Right lung (tissue), 5 donors: Measurements from ENCODE around the gene NAALAD2. TPM values are rescaled to one million over a fixed set of nuclear protein-coding genes. Genes with fewer than 3 reads are reported as not detected.
"Not testable (repeated sequence)": the region's sequence is repeated elsewhere in the genome, so short reads cannot be mapped to it uniquely, and the experiment has no call there.

Experiments used
- DNase-seq, 2 donors: peaks; one replicate each; pipeline ENCODE4 v3.0.0-alpha.2; 2013
- polyA plus RNA-seq, 5 donors: library from polyadenylated mRNA; unstranded; fragments of 120-200 nt; gene quantifications; one replicate each; pipeline versions ENCODE4 v1.2.1 to v1.2.3, GENCODE V29; 2013; ENCODE audit warnings: inconsistent platforms in 1 of 5, low replicate concordance in 1 of 5; ENCODE audit not compliant: insufficient read length in 5 of 5, insufficient read depth in 1 of 5

The NAALAD2 gene
- polyA plus RNA-seq, 5 donors = 23.2 to 80.4 (median 48.0) TPM

DNA sequence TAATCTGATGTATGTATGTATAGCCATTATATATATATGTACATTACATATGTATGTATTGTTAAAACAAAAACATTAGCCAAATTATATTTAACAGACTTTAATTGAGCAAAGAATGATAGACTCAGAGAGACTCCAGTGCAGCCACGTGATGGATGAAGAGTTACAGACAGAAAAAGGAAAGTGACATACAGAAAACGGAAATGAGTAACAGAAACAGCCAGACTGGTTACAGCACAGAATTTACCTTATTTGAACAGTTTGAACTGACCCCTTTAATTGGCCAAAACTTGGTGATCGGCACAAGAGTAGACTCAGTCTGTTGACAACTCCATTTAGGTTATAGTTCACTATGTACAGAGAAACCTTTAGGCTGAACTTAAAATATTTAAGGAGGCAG, 53.4 kb downstream of the NAALAD2 start:
- no peak for DNase-seq

DNA sequence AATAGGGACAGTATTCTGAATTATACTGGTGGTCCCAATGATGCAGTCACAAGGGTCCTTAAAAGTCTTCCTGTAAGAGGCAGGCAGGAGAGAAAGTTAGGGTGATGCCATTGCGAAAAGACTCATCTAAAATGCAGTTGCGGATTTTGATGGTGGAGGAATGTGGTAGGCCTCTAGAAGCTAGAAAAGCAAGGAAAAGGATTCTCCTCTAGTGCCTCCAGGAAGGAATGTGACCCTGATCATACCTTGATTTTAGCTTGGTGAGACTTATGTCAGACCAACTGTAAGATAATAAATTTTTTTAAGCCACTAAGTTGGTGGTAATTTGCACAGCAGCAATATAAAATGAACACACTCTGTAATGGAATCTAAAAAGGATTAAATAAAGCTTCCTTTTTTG, 54.5 kb downstream of the NAALAD2 start:
- no peak for DNase-seq

DNA sequence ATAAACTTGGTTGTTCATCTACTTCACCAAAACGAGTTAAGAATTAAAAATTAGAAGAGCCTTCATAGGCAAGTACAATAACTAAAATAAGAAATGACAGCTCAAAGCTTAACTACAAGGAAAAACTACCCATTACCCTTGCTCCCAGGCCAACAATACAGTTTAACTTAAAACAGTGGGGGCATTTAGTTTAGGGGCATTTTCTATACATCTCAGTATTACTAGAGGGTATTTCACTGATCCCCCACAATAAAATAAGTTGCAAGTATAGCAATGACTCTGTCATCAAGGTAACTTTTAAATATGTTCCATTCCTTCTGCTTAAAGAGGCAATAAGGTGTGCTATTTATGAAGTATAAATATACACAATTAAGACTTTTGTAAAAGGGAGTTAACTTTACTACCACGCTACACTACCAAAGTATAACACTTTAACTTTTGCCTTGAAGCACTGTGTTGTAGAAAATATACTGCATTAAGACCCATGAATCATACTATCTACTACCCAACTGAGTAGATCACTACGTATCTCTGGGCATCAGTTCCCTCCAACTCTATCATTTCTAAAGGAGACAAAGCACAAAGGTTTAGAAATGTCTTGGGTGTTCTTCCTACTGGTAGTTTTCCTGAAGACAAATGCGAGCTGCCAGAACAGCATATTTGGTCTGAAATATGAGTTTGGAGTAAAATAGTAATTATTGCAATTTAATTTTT, 58.6 kb downstream of the NAALAD2 start:
- DNase-seq = no peak

DNA sequence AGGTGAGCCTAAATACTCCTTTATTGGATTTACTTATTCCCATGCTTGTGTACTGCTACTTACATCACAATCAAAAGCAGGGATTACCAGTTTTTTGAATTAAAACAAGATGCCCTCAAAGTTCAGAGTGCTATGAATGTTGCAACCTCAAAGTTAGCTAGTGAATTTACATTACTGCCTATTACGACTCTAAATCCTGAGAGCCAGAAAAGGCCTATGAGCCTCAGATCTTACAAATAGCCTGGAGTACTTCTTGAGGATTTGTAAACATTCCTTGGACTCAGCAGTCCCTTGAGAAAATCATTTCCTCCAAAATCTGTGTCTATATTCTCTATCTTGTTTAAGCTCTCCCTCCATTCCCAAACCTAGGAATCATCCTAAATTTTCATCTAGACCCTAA, 62.9 kb downstream of the NAALAD2 start:
- no peak for DNase-seq

DNA sequence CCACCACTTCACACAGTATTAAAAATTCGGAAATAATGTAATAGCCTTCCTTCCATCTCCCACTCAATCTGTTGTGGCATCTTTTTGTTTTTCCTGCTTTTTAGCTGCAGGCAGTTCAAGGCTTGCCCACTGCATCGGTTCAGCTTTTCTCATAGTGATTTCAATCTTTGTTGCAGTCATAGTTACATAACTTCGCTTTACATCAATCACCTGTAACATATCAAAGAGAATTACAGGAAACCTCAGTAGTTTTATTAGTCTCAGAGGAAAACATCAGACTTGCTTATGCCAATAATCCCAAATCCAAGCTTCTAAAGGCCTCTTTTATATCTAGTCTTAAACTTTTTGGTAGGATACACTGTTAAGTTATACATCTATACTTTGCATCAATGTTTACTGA, 67.9 kb downstream of the NAALAD2 start:
- DNase-seq = no peak

DNA sequence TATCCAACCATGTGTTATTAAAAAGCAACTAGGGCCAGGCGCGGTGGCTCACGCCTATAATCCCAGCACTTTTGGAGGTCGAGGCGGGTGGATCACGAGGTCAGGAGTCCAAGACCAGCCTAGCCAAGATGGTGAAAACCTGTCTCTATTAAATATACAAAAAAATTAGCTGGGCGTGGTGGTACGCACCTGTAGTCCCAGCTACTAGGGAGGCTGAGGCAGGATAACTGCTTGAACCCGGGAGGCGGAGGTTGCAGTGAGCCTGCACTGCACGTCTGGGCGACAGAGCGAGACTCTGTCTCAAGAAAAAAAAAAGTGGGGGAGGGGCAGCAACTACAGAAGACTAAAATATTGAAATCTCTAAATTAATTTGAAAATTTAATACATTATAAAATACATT, 69.9 kb downstream of the NAALAD2 start:
- DNase-seq = no peak

DNA sequence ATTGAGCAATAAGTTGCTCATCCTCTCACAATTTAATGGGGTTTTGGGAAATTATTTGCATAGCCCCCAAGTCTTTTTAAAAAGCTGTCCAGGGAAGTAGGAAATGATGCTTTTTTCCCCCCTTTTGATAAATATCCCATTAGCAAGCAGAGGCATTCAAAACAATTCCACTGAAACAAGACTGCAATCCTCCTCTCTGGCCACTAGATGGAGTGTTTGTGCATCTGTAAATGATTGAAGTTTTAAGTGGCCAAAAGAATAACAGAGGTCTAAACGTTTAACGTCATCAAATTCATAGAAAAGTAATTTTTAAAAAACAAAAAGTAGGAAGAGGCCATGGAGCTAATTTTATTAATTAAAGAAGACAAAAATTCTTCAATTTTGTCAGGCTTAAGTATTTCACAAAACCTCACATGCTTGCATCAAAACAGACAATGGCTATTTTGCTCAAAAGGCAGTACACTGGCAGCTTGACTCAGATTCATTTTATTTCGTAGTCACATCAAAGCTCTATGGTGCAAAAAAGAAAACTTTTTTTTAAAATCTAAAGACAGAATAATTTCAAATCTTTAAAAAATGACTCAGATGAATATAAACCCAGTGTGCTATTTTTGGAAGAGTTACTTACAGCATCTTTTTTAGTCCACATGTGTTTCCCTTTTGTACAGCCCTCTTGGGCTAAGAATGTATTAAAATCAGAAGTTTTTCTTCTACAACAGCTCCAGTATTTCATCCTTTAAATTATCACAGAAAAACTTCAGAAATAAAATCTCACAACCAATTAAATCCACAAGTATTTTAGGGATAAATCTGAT, 70.6 kb downstream of the NAALAD2 start:
- DNase-seq = peak; percentile 29 to 31

DNA sequence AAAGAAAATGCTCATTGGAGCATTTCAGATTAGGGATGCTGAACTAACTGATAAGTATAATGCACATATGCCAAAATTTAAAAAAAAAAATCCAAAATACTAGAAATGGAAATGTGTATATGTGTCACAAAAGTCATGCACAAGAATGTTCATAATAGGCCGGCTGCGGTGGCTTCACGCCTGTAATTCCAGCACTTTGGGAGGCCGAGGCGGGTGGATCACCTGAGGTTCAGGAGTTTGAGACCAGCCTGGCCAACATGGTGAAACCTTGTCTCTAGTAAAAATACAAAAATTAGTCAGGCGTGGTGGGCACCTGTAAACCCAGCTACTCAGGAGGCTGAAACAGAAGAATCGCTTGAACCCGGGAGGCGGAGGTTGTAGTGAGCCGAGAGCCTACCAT, 73.5 kb downstream of the NAALAD2 start:
- DNase-seq = not testable (repeated sequence)

DNA sequence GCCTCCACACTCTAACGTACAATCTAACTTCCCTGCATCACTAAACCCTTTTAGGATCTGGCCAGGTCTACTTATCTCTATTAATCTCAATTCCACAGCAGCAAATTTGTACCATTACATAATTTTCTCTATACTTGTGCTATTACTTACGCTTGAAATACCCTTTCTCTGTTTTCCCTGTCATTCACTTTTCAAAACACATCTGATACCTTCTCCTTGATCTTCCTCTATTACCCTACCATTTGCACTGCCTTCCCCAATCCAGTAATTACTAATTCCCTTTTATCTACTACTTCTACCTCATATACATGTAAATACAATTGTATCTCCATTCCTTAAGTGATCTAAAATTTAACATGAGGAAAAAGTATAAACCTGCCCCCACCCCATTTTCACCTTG, 74.4 kb downstream of the NAALAD2 start:
- DNase-seq = no peak

DNA sequence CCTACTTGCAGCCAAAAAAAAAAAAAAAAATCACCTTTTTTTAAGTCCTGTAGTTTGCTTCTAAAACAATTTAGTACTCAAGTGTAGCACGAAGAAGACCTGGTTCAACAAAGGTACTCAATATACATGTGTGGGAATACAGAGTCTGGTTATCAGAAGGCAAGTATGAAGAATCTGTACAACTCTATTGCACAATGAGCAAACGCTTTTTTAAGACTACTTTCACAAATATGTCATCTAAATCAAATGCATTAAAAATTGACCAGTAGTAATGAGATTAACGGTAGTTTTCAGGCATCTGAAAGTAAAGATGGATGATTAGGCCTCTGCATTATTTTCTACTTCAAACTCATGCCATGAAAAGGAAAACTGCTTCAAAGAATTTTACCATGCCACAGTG, 78.9 kb downstream of the NAALAD2 start:
- DNase-seq = no peak

DNA sequence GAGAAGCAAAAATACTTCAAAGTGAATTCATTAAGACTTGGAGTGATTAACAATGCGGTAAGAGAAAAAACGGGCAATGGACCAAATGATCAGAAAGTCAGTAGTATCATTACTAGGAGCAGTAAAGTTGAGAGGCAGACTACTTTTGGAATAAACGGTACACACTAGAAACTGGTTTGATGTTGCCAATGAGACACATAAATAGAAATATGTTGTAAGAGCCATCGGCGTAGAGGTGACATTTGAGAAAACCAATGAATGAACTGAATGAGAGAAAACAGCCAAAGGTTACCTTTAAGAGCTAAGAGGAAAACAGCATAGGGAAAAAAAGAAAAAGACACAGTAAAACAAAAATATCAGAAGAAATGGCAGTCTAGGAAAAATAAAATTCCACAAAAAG, 82.1 kb downstream of the NAALAD2 start:
- DNase-seq = no peak

DNA sequence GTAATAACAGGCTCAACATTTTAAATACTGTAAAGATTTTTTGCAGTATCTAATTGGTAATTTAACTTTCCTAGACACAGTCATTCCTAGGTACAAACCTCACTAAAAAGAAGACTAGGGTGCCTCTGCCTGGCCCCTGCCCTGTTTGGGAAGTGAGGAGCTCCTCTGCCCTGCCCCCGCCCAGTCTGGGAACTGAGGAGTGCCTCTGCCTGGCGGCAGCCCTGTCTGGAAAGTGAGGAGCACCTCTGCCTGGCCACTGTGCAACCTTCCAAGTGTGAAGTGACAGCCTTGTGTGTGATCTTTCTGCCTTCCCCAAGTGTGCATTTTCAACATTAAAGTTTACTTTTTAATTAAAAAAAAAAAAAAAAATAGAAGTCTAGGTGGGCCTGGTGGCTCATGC, 84.1 kb downstream of the NAALAD2 start:
- no peak for DNase-seq

DNA sequence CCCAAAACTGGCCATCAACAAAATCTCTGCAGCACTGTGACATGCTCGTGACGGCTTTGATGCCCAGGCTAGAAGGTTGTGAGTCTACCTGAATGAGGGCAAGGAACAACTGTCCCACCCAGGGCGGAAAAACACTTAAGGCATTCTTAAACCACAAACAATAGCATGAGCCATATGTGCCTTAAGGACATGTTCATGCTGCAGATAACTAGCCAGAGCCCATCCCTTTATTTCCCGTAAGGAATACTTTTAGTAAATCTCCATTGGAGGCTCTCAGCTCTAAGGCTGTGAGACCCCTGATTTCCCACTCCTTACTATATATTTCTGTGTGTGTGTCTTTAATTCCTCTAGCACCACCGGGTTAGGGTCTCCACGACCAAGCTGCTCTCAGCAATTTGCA, 85.0 kb downstream of the NAALAD2 start:
- no peak for DNase-seq

DNA sequence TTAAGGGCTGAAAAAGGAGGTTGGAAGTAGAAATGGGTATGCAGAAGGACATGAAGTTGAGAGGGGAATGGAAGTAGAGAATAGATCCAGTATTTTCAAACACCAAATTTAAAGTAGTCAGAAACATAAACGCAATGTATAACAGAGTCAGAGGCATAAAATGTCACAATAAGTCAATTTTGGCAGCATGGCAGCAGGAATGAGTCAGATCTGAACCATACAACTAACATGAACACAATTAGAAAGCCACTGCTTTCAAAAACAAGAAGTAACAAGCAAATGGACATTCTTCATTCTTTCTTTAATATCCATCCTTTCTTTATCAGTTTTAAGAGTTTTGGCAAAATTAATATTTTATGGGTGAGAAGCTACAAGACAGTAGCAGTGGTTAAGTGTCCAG, 85.9 kb downstream of the NAALAD2 start:
- DNase-seq = no peak

DNA sequence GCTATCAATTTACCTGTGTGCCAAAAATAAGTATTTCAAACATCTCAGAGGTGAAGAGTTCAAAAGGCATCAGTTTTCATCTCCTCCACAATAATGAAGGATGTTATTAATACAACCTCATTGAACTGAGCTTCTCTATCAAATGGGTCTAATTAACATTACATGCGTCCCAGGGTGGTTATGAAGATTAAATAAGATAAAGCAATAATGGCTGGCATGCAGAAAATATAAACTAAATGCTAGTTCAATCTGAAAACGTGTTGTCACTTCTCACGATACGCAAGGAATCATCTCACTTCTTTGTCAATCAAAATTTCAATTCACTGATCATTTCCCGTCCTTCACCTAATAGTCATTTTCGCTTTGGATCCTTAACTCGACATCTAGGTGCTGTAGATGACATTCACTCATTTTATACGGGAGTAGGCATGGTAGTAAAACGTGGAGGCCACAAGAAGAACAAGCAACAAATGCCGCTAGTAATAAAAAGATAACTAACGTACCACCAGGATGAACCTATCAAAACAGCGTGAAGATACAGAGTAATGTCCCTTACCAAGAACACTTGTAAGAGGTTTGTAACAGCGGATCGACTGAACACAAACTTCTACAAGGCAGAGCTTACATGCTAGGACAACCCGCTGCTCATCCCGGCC, 87.5 kb downstream of the NAALAD2 start:
- DNase-seq = no peak

DNA sequence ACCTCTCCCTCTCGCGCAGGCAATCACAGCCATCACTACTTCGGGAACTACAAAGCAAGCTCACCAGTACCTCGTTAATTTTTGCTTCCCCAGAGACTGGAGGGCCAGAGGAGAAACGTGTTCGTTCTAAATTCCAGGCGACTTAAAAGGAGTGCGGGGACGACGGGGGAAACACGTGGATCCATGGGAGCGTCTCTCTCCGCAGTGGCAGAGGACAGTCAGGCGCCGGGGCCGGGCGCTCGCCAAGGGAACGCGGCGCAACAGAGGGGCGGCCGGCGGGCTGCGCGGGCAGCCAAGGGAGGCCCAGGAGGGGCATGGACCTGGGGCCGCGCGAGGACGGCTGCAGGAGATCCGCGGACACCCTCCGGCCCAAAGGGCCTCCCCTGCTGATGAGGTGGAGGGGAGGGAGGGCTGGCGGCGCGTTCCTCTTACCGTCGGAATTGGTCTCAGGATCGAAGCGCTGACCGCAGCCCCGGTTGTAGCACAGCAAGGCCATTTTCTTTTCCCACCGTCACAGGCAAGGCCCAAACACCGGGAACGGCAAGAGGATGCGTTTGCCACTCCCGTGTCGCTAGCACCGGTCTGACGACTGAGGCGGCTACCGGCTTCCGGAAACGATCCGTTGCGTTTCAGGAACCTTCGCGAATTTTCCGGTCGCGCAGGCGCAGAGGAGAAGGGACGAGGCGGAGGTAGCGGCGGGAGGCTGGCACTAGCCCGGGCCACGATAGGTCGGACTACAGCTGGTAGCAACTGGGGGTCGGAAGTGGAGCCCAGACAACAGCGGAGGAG, 88.2 kb downstream of the NAALAD2 start, which contains the start of gene CHORDC1:
Gene CHORDC1 (minus strand): TSS at position 591 of the 789 bp plus-strand sequence. CDS start 95 bp downstream, at position 496.
- DNase-seq = peak; percentile 83 to 89

DNA sequence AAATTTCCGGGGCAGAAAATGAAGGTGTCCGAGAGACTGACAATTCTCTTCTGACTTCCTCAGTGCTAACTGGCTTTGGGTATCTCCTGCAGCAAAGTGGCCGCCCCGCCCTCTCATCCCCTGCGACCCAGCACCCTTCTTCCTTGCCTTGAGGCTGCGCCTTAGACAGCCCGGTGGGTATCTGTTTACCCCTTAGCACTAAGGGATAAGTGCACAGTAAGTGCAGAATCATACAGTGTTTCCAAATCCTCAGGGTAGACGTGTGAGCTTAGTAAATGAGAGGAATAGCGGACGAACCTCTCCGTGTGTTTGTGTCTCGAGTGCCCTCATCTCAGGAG, 88.8 kb downstream of the NAALAD2 start:
- no peak for DNase-seq

DNA sequence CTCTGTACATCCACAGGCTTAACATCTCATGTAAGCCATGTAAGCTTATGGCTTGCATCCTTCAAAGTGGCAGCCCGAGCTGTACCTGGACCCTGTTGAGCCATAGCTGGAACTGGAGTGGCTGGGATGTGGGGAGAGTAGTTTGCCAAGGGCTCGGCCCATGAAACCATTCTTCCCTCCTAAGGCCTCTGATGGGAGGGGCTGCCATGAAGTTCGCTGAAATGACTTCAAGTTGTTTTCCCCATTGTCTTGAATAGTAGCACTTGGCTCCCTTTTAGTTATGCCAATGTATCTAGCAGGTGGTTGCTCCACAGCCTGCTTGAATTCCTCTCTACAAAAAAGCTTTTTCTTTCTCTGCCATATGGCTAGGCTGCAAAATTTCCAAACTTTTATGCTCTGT, 93.6 kb downstream of the NAALAD2 start:
- no peak for DNase-seq

DNA sequence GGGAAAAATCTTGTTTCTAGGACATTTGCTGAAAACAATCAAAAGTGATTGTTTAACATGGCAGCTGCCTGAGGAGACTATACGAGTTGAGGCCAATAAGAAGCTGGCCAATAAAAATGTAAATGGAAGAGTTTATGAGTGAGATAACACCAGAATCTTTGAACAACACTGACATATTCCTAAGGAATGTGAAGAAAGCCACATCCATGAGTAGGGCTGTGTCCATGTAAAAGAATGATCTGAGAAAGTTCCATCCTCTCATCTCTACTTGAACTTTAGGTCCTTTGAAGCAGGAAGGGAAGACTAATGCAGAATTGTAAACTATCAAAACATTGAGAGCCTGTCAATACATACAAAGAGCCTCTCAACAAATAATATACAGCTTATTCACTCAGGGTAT, 95.3 kb downstream of the NAALAD2 start:
- no peak for DNase-seq

DNA sequence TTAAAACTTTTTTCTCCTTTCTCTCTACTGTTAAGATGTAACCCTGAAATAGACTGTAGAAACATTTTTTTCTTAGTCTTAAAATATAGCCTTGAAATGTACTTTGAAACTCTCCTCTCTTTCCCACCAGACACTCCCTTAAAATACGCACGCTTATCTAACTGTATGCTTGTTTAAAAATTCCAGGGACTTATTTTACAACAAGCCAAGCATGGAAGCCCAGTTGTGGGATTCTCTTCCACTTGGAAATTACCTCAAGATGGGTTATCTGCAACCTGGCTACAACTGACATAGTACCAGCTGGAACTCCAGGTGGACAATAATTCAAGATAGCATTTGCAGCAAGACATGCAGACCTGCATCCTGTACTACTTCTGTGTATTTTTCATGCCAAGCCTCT, 100.5 kb downstream of the NAALAD2 start:
- no peak for DNase-seq

DNA sequence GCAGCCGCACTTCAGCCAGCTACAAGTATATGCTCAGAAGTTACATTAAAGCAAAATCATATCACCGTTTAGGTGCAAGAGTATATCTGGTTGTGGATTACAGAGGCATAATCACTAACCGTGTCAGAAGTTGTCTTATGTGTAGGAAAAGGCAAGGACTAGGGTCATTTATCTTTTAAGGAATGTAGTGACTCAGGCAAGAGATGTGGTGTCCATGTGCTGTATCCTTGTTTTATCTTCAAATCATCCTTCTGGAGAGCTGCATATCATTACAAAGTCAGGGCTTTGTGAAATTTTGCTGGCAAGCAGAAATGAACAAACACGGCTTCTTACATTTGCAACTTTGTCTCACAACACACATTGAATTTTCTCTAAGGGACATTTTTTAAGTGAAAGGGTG, 101.1 kb downstream of the NAALAD2 start:
- DNase-seq = no peak

DNA sequence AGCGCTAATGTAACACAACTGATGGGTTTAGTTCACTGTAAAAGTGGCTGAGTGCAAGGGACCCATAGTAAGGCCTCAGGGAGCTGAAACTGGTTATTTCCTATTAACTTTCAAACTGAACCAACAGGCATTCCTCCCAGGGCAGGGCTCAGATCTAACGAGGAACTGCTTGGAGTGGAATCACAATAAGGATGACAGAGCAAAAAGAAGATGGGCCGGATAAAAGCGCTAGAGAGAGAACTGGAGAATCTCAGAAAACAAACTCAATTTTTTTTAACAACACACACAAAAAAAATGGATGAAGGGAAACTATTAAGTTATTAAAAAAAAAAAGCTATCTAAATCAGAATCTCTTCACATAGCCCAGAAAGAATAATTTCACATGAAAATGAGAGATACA, 102.5 kb downstream of the NAALAD2 start:
- no peak for DNase-seq
